ENCODE measurements around the gene ADD1. TPM values are rescaled to one million over a fixed set of nuclear protein-coding genes. Genes with fewer than 3 reads are reported as not detected.
"Not testable (repeated sequence)": the region's sequence is repeated elsewhere in the genome, so short reads cannot be mapped to it uniquely, and the experiment has no call there.

ADD1 gene
- total RNA-seq, 2 experiments from 2014 or later, result 153 TPM

DNA sequence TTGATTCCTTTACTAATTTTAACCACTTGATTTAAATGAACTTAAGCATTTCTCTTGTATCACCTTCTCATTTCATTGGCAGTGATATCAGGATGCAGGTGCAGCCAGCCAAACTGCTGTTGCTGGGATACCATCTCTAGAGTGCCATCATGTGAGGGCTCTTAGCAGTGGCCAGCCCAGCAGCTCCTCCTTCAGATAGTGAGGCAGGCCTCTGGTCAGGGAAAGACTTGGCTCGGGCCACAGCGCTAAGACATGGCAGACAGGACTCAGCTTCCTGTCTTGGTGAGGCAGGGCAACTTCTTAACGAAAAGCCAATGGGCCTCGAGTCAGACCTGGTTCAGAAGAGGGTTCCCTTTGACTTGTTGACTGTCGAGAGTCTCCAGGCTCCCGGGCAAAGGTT, 69.5 kb downstream of the ADD1 start:
- Mint-ChIP-seq H3K27me3 (no peaks in the 10 kb centered on the region), H3K9me3 (no peaks in the 10 kb centered on the region), H3K36me3 (ENCODE audit: low read depth) (peaks cover 83% of the 10 kb centered on the region), H3K4me3 (no peak overlapping the region), H3K4me1 (ENCODE audit: low read depth) (peaks cover 14% of the 10 kb centered on the region), H3K27ac (no peak overlapping the region)
- Histone ChIP-seq H3K36me3 (ENCODE audit: insufficient read depth, low read length) (peaks cover 71% of the 10 kb centered on the region), H3K4me1 (ENCODE audit: insufficient read depth, low read length) (peaks cover 3% of the 10 kb centered on the region), H3K27me3 (ENCODE audit: control insufficient read depth in 1 of 2, insufficient read depth in 2 of 2, low read length in 2 of 2) (no peaks in the 10 kb centered on the region), H3K4me3 (ENCODE audit: low read length) (no peak overlapping the region), H3K9me3 (ENCODE audit: control insufficient read depth in 1 of 2, insufficient read depth in 1 of 2, low read length in 2 of 2) (no peaks in the 10 kb centered on the region), H3K27ac (ENCODE audit: low read depth in 1 of 2, low read length in 2 of 2) (no peak overlapping the region)
- intact Hi-C loops (cut with DNase I, micrococcal nuclease), result no loop called here
- no peak for ATAC-seq (ENCODE audit: poor library complexity)
- POLR2A ChIA-PET, result no interaction called here
- no peak for DNase-seq
- CTCF ChIA-PET, result no interaction called here
- TF ChIP-seq, protein P1, sequence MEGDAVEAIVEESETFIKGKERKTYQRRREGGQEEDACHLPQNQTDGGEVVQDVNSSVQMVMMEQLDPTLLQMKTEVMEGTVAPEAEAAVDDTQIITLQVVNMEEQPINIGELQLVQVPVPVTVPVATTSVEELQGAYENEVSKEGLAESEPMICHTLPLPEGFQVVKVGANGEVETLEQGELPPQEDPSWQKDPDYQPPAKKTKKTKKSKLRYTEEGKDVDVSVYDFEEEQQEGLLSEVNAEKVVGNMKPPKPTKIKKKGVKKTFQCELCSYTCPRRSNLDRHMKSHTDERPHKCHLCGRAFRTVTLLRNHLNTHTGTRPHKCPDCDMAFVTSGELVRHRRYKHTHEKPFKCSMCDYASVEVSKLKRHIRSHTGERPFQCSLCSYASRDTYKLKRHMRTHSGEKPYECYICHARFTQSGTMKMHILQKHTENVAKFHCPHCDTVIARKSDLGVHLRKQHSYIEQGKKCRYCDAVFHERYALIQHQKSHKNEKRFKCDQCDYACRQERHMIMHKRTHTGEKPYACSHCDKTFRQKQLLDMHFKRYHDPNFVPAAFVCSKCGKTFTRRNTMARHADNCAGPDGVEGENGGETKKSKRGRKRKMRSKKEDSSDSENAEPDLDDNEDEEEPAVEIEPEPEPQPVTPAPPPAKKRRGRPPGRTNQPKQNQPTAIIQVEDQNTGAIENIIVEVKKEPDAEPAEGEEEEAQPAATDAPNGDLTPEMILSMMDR (IDR thresholded peaks at IDR 0.05), result no peak

DNA sequence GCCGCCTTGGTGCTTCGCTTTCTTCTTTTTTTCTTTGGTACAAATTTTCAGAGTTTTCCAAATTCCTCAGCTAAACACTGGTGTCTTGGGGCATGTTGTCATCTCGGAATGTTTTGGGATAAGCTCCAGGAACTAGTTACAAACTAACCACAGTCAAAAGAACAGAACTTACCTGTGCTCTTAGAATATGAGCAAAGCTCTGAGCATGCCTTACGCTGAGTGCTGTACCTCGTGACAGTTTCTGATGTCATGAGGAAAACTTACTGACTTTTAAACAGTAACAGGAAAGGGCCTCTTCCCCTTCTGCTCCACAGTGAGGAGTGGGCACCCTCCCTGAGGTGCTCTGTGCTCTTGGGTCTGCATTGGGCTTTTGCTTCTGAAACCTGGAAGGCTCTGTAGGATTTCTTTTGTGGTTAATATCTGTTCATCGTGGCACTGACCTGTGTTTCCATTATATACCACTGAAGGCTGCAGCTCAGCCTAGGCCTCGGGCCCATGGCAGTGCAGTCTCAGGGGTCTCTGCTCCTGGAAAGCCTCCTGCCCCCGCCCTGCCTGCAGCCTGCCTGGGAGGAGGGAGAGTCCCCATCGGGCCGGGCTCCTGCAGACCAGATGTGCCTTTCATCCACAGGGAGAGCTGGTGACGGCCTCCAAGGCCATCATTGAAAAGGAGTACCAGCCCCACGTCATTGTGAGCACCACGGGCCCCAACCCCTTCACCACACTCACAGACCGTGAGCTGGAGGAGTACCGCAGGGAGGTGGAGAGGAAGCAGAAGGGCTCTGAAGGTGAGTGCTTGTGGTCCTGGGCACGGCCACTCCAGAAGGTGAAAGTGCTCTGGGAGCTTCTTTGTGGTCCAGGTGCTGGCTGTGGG, 70.8 kb downstream of the ADD1 start:
- ATAC-seq (ENCODE audit: poor library complexity) (no peak), DNase-seq (no peak)
- Histone ChIP-seq H3K4me3 (ENCODE audit: low read length) (no peak overlapping the region), H3K9me3 (ENCODE audit: control insufficient read depth in 1 of 2, insufficient read depth in 1 of 2, low read length in 2 of 2) (no peaks in the 10 kb centered on the region), H3K4me1 (ENCODE audit: insufficient read depth, low read length) (no peaks in the 10 kb centered on the region), H3K27ac (ENCODE audit: low read depth in 1 of 2, low read length in 2 of 2) (no peak overlapping the region), H3K36me3 (ENCODE audit: insufficient read depth, low read length) (peaks cover 63% of the 10 kb centered on the region), H3K27me3 (ENCODE audit: control insufficient read depth in 1 of 2, insufficient read depth in 2 of 2, low read length in 2 of 2) (no peaks in the 10 kb centered on the region)
- H3K4me3 Mint-ChIP-seq, result no peak overlapping the region
- H3K4me1 Mint-ChIP-seq (ENCODE audit: low read depth), result peaks cover 23% of the 10 kb centered on the region
- ChIA-PET POLR2A (no interaction called here), CTCF (no interaction called here)
- TF ChIP-seq, protein P1 (IDR thresholded peaks at IDR 0.05), result no peak
- peaks cover 82% of the 10 kb centered on the region for H3K36me3 Mint-ChIP-seq (ENCODE audit: low read depth)
- H3K27ac Mint-ChIP-seq, result no peak overlapping the region
- H3K27me3 Mint-ChIP-seq, result no peaks in the 10 kb centered on the region
- H3K9me3 Mint-ChIP-seq, result no peaks in the 10 kb centered on the region
- intact Hi-C loops (cut with DNase I, micrococcal nuclease), result no loop called here

DNA sequence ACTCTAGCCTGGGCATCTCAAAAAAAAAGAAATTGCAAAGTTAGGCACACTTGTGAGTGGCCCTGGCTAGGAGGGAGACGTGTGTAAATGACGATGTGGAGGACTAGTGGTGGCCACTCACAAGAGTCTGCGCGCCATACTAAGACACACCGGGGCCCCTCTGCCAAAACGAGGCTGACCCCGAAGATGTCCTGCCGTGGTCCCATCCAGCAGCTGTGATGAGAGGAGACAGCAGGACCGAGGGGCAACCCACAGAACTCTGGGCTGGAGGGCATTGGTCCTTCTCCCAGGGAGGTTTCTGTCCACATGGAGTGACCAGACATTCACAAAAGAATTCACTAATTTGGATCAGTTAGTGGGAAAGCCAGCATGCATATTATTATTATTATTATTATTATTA, 72.1 kb downstream of the ADD1 start:
- H3K9me3 Mint-ChIP-seq, result no peaks in the 10 kb centered on the region
- ChIA-PET CTCF (no interaction called here), POLR2A (no interaction called here)
- no peaks in the 10 kb centered on the region for H3K27me3 Mint-ChIP-seq
- no peak overlapping the region for H3K27ac Mint-ChIP-seq
- Histone ChIP-seq H3K4me1 (ENCODE audit: insufficient read depth, low read length) (no peaks in the 10 kb centered on the region), H3K27me3 (ENCODE audit: control insufficient read depth in 1 of 2, insufficient read depth in 2 of 2, low read length in 2 of 2) (no peaks in the 10 kb centered on the region), H3K36me3 (ENCODE audit: insufficient read depth, low read length) (peaks cover 53% of the 10 kb centered on the region), H3K4me3 (ENCODE audit: low read length) (no peak overlapping the region), H3K27ac (ENCODE audit: low read depth in 1 of 2, low read length in 2 of 2) (no peak overlapping the region), H3K9me3 (ENCODE audit: control insufficient read depth in 1 of 2, insufficient read depth in 1 of 2, low read length in 2 of 2) (no peaks in the 10 kb centered on the region)
- TF ChIP-seq, protein P1 (IDR thresholded peaks at IDR 0.05), result no peak
- H3K36me3 Mint-ChIP-seq (ENCODE audit: low read depth), result peaks cover 82% of the 10 kb centered on the region
- H3K4me3 Mint-ChIP-seq, result no peak overlapping the region
- intact Hi-C loops (cut with DNase I, micrococcal nuclease), result no loop called here
- DNase-seq (no peak), ATAC-seq (ENCODE audit: poor library complexity) (no peak)
- H3K4me1 Mint-ChIP-seq (ENCODE audit: low read depth), result peaks cover 36% of the 10 kb centered on the region

DNA sequence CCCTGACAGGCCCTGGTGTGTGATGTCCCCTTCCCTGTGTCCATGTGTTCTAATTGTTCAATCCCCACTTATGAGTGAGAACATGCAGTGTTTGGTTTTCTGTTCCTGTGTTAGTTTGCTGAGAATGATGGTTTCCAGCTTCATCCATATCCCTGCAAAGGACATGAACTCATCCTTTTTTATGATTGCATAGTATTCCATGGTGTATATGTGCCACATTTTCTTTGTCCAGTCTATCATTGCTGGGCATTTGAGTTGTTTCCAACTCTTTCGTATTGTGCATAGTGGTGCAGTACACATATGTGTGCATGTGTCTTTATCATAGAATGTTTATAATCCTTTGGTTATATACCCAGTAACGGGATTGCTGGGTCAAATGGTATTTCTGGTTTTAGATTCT, 73.1 kb downstream of the ADD1 start:
- intact Hi-C loops (cut with DNase I, micrococcal nuclease); ATAC-seq (ENCODE audit: poor library complexity); H3K9me3 Mint-ChIP-seq; H3K27ac ChIP-seq (ENCODE audit: low read depth in 1 of 2, low read length in 2 of 2); H3K4me1 ChIP-seq (ENCODE audit: insufficient read depth, low read length); H3K4me3 ChIP-seq (ENCODE audit: low read length); H3K27me3 Mint-ChIP-seq; CTCF ChIA-PET; DNase-seq; H3K4me3 Mint-ChIP-seq; H3K27me3 ChIP-seq (ENCODE audit: control insufficient read depth in 1 of 2, insufficient read depth in 2 of 2, low read length in 2 of 2); H3K9me3 ChIP-seq (ENCODE audit: control insufficient read depth in 1 of 2, insufficient read depth in 1 of 2, low read length in 2 of 2); POLR2A ChIA-PET: not testable (repeated sequence)
- Mint-ChIP-seq H3K4me1 (ENCODE audit: low read depth) (peaks cover 42% of the 10 kb centered on the region), H3K27ac (peak overlapping the region; percentile 49), H3K36me3 (ENCODE audit: low read depth) (peaks cover 81% of the 10 kb centered on the region)
- peaks cover 46% of the 10 kb centered on the region for H3K36me3 ChIP-seq (ENCODE audit: insufficient read depth, low read length)

DNA sequence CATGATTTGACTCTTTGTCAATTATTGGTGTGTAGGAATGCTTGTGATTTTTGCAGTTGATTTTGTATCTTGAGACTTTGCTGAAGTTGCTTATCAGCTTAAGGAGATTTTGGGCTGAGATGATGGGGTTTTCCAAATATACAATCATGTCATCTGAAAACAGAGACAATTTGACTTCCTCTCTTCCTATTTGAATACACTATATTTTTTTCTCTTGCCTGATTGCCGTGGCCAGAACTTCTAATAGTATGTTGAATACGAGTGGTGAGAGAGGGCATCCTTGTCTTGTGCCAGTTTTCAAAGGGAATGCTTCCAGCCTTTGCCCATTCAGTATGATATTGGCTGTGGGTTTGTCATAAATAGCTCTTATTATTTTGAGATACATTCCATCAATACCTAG, 74.7 kb downstream of the ADD1 start:
- H3K4me3 ChIP-seq (ENCODE audit: low read length); POLR2A ChIA-PET; ATAC-seq (ENCODE audit: poor library complexity); H3K27ac ChIP-seq (ENCODE audit: low read depth in 1 of 2, low read length in 2 of 2); H3K9me3 ChIP-seq (ENCODE audit: control insufficient read depth in 1 of 2, insufficient read depth in 1 of 2, low read length in 2 of 2); H3K27me3 ChIP-seq (ENCODE audit: control insufficient read depth in 1 of 2, insufficient read depth in 2 of 2, low read length in 2 of 2); intact Hi-C loops (cut with DNase I, micrococcal nuclease); H3K4me3 Mint-ChIP-seq; DNase-seq; CTCF ChIA-PET; H3K27me3 Mint-ChIP-seq; H3K9me3 Mint-ChIP-seq: not testable (repeated sequence)
- Mint-ChIP-seq H3K27ac (peak overlapping the region; percentile 49), H3K36me3 (ENCODE audit: low read depth) (peaks cover 86% of the 10 kb centered on the region), H3K4me1 (ENCODE audit: low read depth) (peaks cover 58% of the 10 kb centered on the region)
- Histone ChIP-seq H3K4me1 (ENCODE audit: insufficient read depth, low read length) (peaks cover 14% of the 10 kb centered on the region), H3K36me3 (ENCODE audit: insufficient read depth, low read length) (peaks cover 41% of the 10 kb centered on the region)

Measured in CD4-positive, alpha-beta T cell (primary cell).